A549 (cell line): ENCODE data around the gene WFDC12.

Experiments used
- CBX8 ChIP-seq: fragments of 200-600 bp; sonication (generic); IDR thresholded peaks from 2 replicates; pipeline ENCODE4 v1.6.1; 2016
- CHD2 ChIP-seq: fragments of 150-350 bp; IDR thresholded peaks from 2 replicates; pipeline ENCODE4 v1.6.1; 2014; ENCODE audit warnings: low read length; ENCODE audit not compliant: partially characterized antibody
- EHMT2 ChIP-seq: fragments of 200-600 bp; sonication (generic); IDR thresholded peaks from 2 replicates; pipeline ENCODE4 v1.6.1; 2016; ENCODE audit warnings: antibody characterized with exemption, low read depth, mild to moderate bottlenecking, moderate library complexity
- HOXA7 ChIP-seq: fragments of 250-450 bp; sonication (Bioruptor Pico); IDR thresholded peaks from 2 replicates; pipeline ENCODE4 v1.5.0; 2020; ENCODE audit warnings: mild to moderate bottlenecking, moderate library complexity
- JUNB ChIP-seq: fragments of >200 bp; sonication (Bioruptor Twin); formaldehyde crosslinking; IDR thresholded peaks from 2 replicates; pipeline ENCODE4 v1.6.1; 2016
- MAX ChIP-seq: IDR thresholded peaks from 2 replicates; pipeline ENCODE4 v1.6.1; 2012
- MYC ChIP-seq: IDR thresholded peaks from 2 replicates; pipeline ENCODE4 v1.6.1; 2012; ENCODE audit warnings: mild to moderate bottlenecking, inconsistent platforms, low read length, improper control_type of control experiment, borderline replicate concordance
- PHF8 ChIP-seq: fragments of 200-600 bp; sonication (generic); IDR thresholded peaks from 2 replicates; pipeline ENCODE4 v1.6.1; 2016; ENCODE audit warnings: low read depth, mild to moderate bottlenecking, antibody characterized with exemption, moderate library complexity, borderline replicate concordance
- POLR2A ChIP-seq: IDR thresholded peaks from 2 replicates; pipeline ENCODE4 v1.6.1; 2012; ENCODE audit warnings: mild to moderate bottlenecking, low read length
- REST ChIP-seq: fragments of 200-600 bp; sonication (generic); IDR thresholded peaks from 2 replicates; pipeline ENCODE4 v1.6.1; 2016; ENCODE audit warnings: antibody characterized with exemption, mild to moderate bottlenecking, moderate library complexity
- RFX5 ChIP-seq: fragments of 450-650 bp; IDR thresholded peaks from 2 replicates; pipeline ENCODE4 v1.7.1; 2014; ENCODE audit warnings: antibody characterized with exemption, mild to moderate bottlenecking, moderate library complexity
- RNF2 ChIP-seq: fragments of 200-600 bp; sonication (generic); IDR thresholded peaks from 2 replicates; pipeline ENCODE4 v1.6.1; 2016; ENCODE audit warnings: low read depth, mild to moderate bottlenecking, antibody characterized with exemption, moderate library complexity, borderline replicate concordance
- SMC3 ChIP-seq: fragments of >200 bp; sonication (Bioruptor Twin); formaldehyde crosslinking; IDR thresholded peaks from 3 replicates; pipeline ENCODE4 v1.6.1; 2018; ENCODE audit warnings: inconsistent platforms
- TF ChIP-seq, protein P1 (sequence below): fragments of >200 bp; sonication (Bioruptor Twin); formaldehyde crosslinking; IDR thresholded peaks from 3 replicates; pipeline ENCODE4 v1.5.1; 2016

GRCh38 chr20:45111799-45112471 lies 12.3 kb downstream of the WFDC12 start:
- TF ChIP-seq, protein P1, sequence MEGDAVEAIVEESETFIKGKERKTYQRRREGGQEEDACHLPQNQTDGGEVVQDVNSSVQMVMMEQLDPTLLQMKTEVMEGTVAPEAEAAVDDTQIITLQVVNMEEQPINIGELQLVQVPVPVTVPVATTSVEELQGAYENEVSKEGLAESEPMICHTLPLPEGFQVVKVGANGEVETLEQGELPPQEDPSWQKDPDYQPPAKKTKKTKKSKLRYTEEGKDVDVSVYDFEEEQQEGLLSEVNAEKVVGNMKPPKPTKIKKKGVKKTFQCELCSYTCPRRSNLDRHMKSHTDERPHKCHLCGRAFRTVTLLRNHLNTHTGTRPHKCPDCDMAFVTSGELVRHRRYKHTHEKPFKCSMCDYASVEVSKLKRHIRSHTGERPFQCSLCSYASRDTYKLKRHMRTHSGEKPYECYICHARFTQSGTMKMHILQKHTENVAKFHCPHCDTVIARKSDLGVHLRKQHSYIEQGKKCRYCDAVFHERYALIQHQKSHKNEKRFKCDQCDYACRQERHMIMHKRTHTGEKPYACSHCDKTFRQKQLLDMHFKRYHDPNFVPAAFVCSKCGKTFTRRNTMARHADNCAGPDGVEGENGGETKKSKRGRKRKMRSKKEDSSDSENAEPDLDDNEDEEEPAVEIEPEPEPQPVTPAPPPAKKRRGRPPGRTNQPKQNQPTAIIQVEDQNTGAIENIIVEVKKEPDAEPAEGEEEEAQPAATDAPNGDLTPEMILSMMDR, result peak; percentile 60
- TF ChIP-seq SMC3 (peak; percentile 67; the same call in 2 of the 3 replicates), EHMT2 (no peak), REST (no peak), RNF2 (no peak), MAX (no peak), RFX5 (no peak), CBX8 (no peak), CHD2 (no peak), POLR2A (no peak), MYC (no peak), HOXA7 (CRISPR knock-in tag) (no peak), PHF8 (no peak), JUNB (no peak)
